Measurements from ENCODE around the gene FTCDNL1. TPM values are rescaled to one million over a fixed set of nuclear protein-coding genes. Genes with fewer than 3 reads are reported as not detected.

The FTCDNL1 gene
- total RNA-seq, 1 donor from 2014 or later = 0.29 TPM

DNA sequence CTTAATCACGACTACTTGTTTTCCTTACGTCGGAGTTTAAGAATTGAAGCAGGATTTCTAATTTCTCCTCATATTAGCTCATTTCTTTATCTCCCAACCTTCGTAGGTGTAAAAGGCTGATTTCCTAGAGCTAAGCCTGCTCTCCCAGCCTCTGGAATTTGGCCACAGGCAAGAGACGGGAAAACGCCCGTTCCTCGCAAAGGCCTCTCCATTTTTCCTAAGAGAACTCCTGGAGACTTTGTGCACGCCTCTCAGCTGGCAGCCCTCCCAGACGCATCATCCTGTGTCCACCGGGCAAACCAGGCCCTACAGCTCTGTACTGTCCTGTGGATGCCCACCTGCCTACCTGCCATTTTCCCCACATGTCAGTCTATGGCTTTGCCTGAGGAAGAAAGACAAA is 106.3 kb downstream of the FTCDNL1 start:
- no peaks in the 10 kb centered on the region for H3K36me3 ChIP-seq (ENCODE audit: control insufficient read depth, insufficient read depth, low read length)
- H3K4me3 ChIP-seq (ENCODE audit: low read depth, low read length) = no peak overlapping the region
- TF ChIP-seq, protein P1, sequence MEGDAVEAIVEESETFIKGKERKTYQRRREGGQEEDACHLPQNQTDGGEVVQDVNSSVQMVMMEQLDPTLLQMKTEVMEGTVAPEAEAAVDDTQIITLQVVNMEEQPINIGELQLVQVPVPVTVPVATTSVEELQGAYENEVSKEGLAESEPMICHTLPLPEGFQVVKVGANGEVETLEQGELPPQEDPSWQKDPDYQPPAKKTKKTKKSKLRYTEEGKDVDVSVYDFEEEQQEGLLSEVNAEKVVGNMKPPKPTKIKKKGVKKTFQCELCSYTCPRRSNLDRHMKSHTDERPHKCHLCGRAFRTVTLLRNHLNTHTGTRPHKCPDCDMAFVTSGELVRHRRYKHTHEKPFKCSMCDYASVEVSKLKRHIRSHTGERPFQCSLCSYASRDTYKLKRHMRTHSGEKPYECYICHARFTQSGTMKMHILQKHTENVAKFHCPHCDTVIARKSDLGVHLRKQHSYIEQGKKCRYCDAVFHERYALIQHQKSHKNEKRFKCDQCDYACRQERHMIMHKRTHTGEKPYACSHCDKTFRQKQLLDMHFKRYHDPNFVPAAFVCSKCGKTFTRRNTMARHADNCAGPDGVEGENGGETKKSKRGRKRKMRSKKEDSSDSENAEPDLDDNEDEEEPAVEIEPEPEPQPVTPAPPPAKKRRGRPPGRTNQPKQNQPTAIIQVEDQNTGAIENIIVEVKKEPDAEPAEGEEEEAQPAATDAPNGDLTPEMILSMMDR (IDR thresholded peaks at IDR 0.05; ENCODE audit: insufficient read depth, low read length, poor library complexity, severe bottlenecking) = no peak
- no peaks in the 10 kb centered on the region for H3K27me3 ChIP-seq (ENCODE audit: control insufficient read depth, insufficient read depth, low read length)
- DNase-seq (ENCODE audit: low read depth) = no peak

DNA sequence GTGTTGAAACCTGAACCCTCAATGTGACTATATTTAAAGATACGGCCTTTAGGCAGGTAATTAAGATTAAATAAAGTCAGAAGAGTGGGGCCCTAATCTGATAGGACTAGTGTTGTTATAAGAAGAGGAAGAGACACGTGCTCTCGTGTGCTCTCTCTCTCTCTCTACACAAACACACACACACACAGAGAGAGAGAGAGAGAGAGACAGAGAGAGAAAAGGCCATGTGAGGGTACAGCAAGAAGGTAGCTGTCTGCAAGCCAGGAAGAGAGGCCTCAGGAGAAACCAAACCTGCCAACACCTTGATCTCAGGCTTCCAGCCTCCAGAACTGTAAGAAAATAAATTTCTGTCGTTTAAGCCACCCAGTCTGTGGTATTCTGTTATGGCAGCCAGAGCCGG is 106.7 kb downstream of the FTCDNL1 start:
- Histone ChIP-seq H3K27me3 (ENCODE audit: control insufficient read depth, insufficient read depth, low read length) (no peaks in the 10 kb centered on the region), H3K36me3 (ENCODE audit: control insufficient read depth, insufficient read depth, low read length) (no peaks in the 10 kb centered on the region)
- TF ChIP-seq, protein P1 (IDR thresholded peaks at IDR 0.05; ENCODE audit: insufficient read depth, low read length, poor library complexity, severe bottlenecking) = no peak

DNA sequence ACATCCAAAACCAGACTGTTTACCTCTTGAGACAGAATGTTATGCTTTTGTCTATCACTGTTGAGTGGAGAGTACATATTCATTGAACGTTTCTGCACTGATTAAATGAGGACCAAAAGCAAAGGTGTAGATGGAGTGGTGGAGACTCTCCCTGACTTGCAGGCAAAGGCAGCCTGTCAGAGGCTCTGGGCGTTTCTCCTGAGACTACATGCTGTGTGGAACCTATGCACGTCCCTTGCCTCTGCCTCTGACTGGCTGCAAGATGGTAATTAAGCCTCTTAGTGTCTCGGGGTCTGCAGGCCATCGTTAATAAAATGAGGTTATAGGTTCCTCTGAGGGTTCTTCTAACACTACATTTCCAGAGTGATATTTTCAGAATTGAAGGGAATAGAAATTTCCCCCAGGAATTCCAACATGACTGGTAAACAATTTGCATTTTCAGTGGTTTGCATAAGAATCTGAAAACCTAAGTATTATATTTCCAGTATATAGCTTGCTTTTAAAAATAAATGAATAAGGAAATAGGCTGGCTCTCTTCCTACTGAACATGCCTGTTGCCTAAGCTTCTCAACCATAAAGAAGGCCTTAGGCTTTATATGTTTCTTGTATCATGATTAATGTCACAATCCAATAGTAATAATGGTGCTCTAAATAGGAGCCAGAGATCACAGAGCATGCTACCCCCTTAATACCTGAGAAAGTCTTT is 107.4 kb downstream of the FTCDNL1 start:
- Histone ChIP-seq H3K27me3 (ENCODE audit: control insufficient read depth, insufficient read depth, low read length) (no peaks in the 10 kb centered on the region), H3K36me3 (ENCODE audit: control insufficient read depth, insufficient read depth, low read length) (no peaks in the 10 kb centered on the region), H3K4me3 (ENCODE audit: low read depth, low read length) (no peak overlapping the region)
- DNase-seq (ENCODE audit: low read depth) = no peak
- TF ChIP-seq, protein P1 (IDR thresholded peaks at IDR 0.05; ENCODE audit: insufficient read depth, low read length, poor library complexity, severe bottlenecking) = no peak

More for the DNA sequence above, 106.7 kb downstream of the FTCDNL1 start:
- H3K4me3 ChIP-seq (ENCODE audit: low read depth, low read length) = no peak overlapping the region
- DNase-seq (ENCODE audit: low read depth) = no peak

DNA sequence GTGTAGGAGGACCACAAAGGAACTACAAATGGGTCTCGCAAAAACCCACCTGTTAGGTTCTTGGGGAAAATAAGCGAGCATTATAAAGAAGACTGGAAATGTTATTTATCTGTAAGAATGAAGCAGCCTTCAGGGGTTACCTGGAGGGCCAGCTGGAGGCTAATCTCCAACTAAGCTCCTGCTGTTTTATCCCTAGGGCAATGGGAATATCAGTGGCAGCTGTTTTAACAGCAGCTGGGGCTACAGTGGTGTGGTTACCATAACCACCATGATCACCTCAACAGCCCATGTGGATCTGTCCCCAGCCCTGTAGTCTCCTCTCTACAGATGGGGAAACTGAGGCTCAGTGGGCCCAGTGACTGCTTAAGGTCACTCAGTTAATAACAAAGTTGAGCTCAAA is 108.1 kb downstream of the FTCDNL1 start:
- H3K27me3 ChIP-seq (ENCODE audit: control insufficient read depth, insufficient read depth, low read length) = no peaks in the 10 kb centered on the region
- no peaks in the 10 kb centered on the region for H3K36me3 ChIP-seq (ENCODE audit: control insufficient read depth, insufficient read depth, low read length)
- H3K4me3 ChIP-seq (ENCODE audit: low read depth, low read length) = no peak overlapping the region
- no peak for DNase-seq (ENCODE audit: low read depth)
- TF ChIP-seq, protein P1 (IDR thresholded peaks at IDR 0.05; ENCODE audit: insufficient read depth, low read length, poor library complexity, severe bottlenecking) = no peak

DNA sequence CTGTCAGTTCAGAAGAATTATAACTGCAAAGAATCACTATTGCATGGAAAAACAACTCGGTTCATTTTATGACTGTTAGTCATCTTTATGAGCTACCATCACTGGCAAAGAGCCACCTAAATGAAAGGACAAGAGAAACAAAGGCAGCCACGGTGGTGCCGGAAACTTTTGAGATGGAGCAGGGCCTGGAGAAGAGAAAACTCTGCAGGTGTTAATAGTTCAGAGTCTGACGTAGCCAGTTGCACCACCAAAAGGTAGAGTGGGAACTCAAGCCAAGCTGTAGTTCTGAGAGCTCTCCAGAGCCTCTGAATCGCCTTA is 110.9 kb downstream of the FTCDNL1 start:
- H3K27me3 ChIP-seq (ENCODE audit: control insufficient read depth, insufficient read depth, low read length) = peaks cover 2% of the 10 kb centered on the region
- H3K4me3 ChIP-seq (ENCODE audit: low read depth, low read length) = no peak overlapping the region
- TF ChIP-seq, protein P1 (IDR thresholded peaks at IDR 0.05; ENCODE audit: insufficient read depth, low read length, poor library complexity, severe bottlenecking) = no peak
- H3K36me3 ChIP-seq (ENCODE audit: control insufficient read depth, insufficient read depth, low read length) = no peaks in the 10 kb centered on the region
- no peak for DNase-seq (ENCODE audit: low read depth)
